Effector memory CD8-positive, alpha-beta T cell (primary cell): ENCODE results near the gene CADPS.

Source experiments
- ATAC-seq: fragments of 150-1000 bp; cut with Tn5 transposase; replicated peaks from 2 replicates; pipeline ENCODE4 v1.10.0; 2021; ENCODE audit warnings: mild to moderate bottlenecking, moderate library complexity
- DNase-seq, 3 experiments: peaks; one replicate each; pipeline ENCODE4 v3.0.0; 2021
- H3K27ac Mint-ChIP-seq, 2 donors: one replicate each; pipeline ENCODE4 v1.8.0; 2022; ENCODE audit warnings: mild to moderate bottlenecking in 2 of 2, mixed read lengths in 2 of 2, moderate library complexity in 2 of 2
- H3K27me3 Mint-ChIP-seq, 2 donors: one replicate each; pipeline ENCODE4 v1.8.0; 2022; ENCODE audit warnings: mixed read lengths in 2 of 2
- H3K36me3 Mint-ChIP-seq: one replicate; pipeline ENCODE4 v1.8.0; 2022; ENCODE audit warnings: mild to moderate bottlenecking, moderate library complexity, mixed read lengths; ENCODE audit not compliant: insufficient read depth
- H3K4me1 Mint-ChIP-seq, 2 donors: one replicate each; pipeline ENCODE4 v1.8.0; 2022; ENCODE audit warnings: low read depth in 2 of 2, mixed read lengths in 2 of 2
- H3K4me3 Mint-ChIP-seq, 2 donors: one replicate each; pipeline ENCODE4 v1.8.0; 2022; ENCODE audit warnings: mild to moderate bottlenecking in 2 of 2, mixed read lengths in 2 of 2, moderate library complexity in 2 of 2
- H3K9me3 Mint-ChIP-seq, 2 donors: one replicate each; pipeline ENCODE4 v1.8.0; 2022; ENCODE audit warnings: mixed read lengths in 2 of 2

CADPS gene

GRCh38 chr3:62732183-62732904, 142.9 kb downstream of the CADPS start:
- no peak for DNase-seq
- H3K4me3 Mint-ChIP-seq = no peak overlapping the region
- no peaks in the 10 kb centered on the region for H3K36me3 Mint-ChIP-seq
- no peaks in the 10 kb centered on the region for H3K27me3 Mint-ChIP-seq
- H3K4me1 Mint-ChIP-seq = no peaks in the 10 kb centered on the region
- ATAC-seq = no peak
- peaks cover 0 to 5% of the 10 kb centered on the region in 2 donors for H3K9me3 Mint-ChIP-seq
- no peak overlapping the region for H3K27ac Mint-ChIP-seq

- ATAC-seq (no peak), DNase-seq (no peak)
Observed at GRCh38 chr3:62727981-62728380, 147.2 kb downstream of the CADPS start.

GRCh38 chr3:62727536-62727935, 147.7 kb downstream of the CADPS start:
- H3K36me3 Mint-ChIP-seq = no peaks in the 10 kb centered on the region
- H3K4me3 Mint-ChIP-seq = no peak overlapping the region
- H3K27me3 Mint-ChIP-seq = no peaks in the 10 kb centered on the region
- peaks cover 0 to 6% of the 10 kb centered on the region in 2 donors for H3K9me3 Mint-ChIP-seq
- DNase-seq (no peak), ATAC-seq (no peak)
- H3K4me1 Mint-ChIP-seq = no peaks in the 10 kb centered on the region
- H3K27ac Mint-ChIP-seq = no peak overlapping the region

More at GRCh38 chr3:62727981-62728380, 147.2 kb downstream of the CADPS start:
- H3K4me3 Mint-ChIP-seq = no peak overlapping the region
- H3K27me3 Mint-ChIP-seq = no peaks in the 10 kb centered on the region
- no peaks in the 10 kb centered on the region for H3K4me1 Mint-ChIP-seq
- peaks cover 0 to 7% of the 10 kb centered on the region in 2 donors for H3K9me3 Mint-ChIP-seq
- H3K27ac Mint-ChIP-seq = no peak overlapping the region
- H3K36me3 Mint-ChIP-seq = no peaks in the 10 kb centered on the region

- Mint-ChIP-seq H3K4me1 (no peaks in the 10 kb centered on the region), H3K9me3 (peaks cover 0 to 6% of the 10 kb centered on the region in 2 donors), H3K27me3 (no peaks in the 10 kb centered on the region), H3K4me3 (no peak overlapping the region), H3K36me3 (no peaks in the 10 kb centered on the region), H3K27ac (no peak overlapping the region)
- no peak for DNase-seq
- no peak for ATAC-seq
Observed at GRCh38 chr3:62724503-62724902, 150.7 kb downstream of the CADPS start.

GRCh38 chr3:62723914-62724217, 151.3 kb downstream of the CADPS start:
- H3K9me3 Mint-ChIP-seq = peaks cover 0 to 5% of the 10 kb centered on the region in 2 donors
- no peaks in the 10 kb centered on the region for H3K4me1 Mint-ChIP-seq
- no peak overlapping the region for H3K27ac Mint-ChIP-seq
- no peak for DNase-seq
- no peaks in the 10 kb centered on the region for H3K27me3 Mint-ChIP-seq
- H3K4me3 Mint-ChIP-seq = no peak overlapping the region
- H3K36me3 Mint-ChIP-seq = no peaks in the 10 kb centered on the region
- no peak for ATAC-seq

GRCh38 chr3:62723166-62723913, 151.9 kb downstream of the CADPS start:
- Mint-ChIP-seq H3K4me1 (no peaks in the 10 kb centered on the region), H3K27me3 (no peaks in the 10 kb centered on the region), H3K27ac (no peak overlapping the region), H3K36me3 (no peaks in the 10 kb centered on the region), H3K9me3 (peaks cover 0 to 5% of the 10 kb centered on the region in 2 donors), H3K4me3 (no peak overlapping the region)
- no peak for ATAC-seq
- no peak for DNase-seq

GRCh38 chr3:62722344-62722743, 152.9 kb downstream of the CADPS start:
- no peaks in the 10 kb centered on the region for H3K27me3 Mint-ChIP-seq
- H3K36me3 Mint-ChIP-seq = no peaks in the 10 kb centered on the region
- no peak for ATAC-seq
- peaks cover 10% of the 10 kb centered on the region in 2 donors for H3K9me3 Mint-ChIP-seq
- H3K27ac Mint-ChIP-seq = no peak overlapping the region
- DNase-seq = no peak
- H3K4me1 Mint-ChIP-seq = no peaks in the 10 kb centered on the region
- no peak overlapping the region for H3K4me3 Mint-ChIP-seq

GRCh38 chr3:62718515-62719320, 156.5 kb downstream of the CADPS start:
- Mint-ChIP-seq H3K4me3 (no peak overlapping the region), H3K36me3 (no peaks in the 10 kb centered on the region), H3K27ac (no peak overlapping the region), H3K4me1 (no peaks in the 10 kb centered on the region), H3K27me3 (no peaks in the 10 kb centered on the region), H3K9me3 (peaks cover 8 to 13% of the 10 kb centered on the region in 2 donors)
- no peak for ATAC-seq
- no peak for DNase-seq

GRCh38 chr3:62718011-62718410, 157.2 kb downstream of the CADPS start:
- ATAC-seq (no peak), DNase-seq (no peak)
- no peak overlapping the region for H3K27ac Mint-ChIP-seq
- H3K9me3 Mint-ChIP-seq = peaks cover 8 to 13% of the 10 kb centered on the region in 2 donors
- no peaks in the 10 kb centered on the region for H3K4me1 Mint-ChIP-seq
- H3K4me3 Mint-ChIP-seq = no peak overlapping the region
- H3K36me3 Mint-ChIP-seq = no peaks in the 10 kb centered on the region
- no peaks in the 10 kb centered on the region for H3K27me3 Mint-ChIP-seq

- Mint-ChIP-seq H3K27ac (no peak overlapping the region), H3K4me3 (no peak overlapping the region), H3K36me3 (no peaks in the 10 kb centered on the region), H3K4me1 (no peaks in the 10 kb centered on the region), H3K27me3 (no peaks in the 10 kb centered on the region), H3K9me3 (peaks cover 3 to 7% of the 10 kb centered on the region in 2 donors)
- no peak for ATAC-seq
- no peak for DNase-seq
Observed at GRCh38 chr3:62712746-62713145, 162.5 kb downstream of the CADPS start.

- H3K4me1 Mint-ChIP-seq = no peaks in the 10 kb centered on the region
- no peaks in the 10 kb centered on the region for H3K36me3 Mint-ChIP-seq
- no peak overlapping the region for H3K27ac Mint-ChIP-seq
- DNase-seq (no peak), ATAC-seq (no peak)
- no peak overlapping the region for H3K4me3 Mint-ChIP-seq
- H3K27me3 Mint-ChIP-seq = no peaks in the 10 kb centered on the region
- peaks cover 0 to under 1% of the 10 kb centered on the region in 2 donors for H3K9me3 Mint-ChIP-seq
Observed at GRCh38 chr3:62710751-62711150, 164.5 kb downstream of the CADPS start.

- H3K9me3 Mint-ChIP-seq = peaks cover 0 to 2% of the 10 kb centered on the region in 2 donors
- DNase-seq (no peak), ATAC-seq (no peak)
- no peak overlapping the region for H3K4me3 Mint-ChIP-seq
- H3K4me1 Mint-ChIP-seq = no peaks in the 10 kb centered on the region
- H3K36me3 Mint-ChIP-seq = no peaks in the 10 kb centered on the region
- H3K27me3 Mint-ChIP-seq = no peaks in the 10 kb centered on the region
- H3K27ac Mint-ChIP-seq = no peak overlapping the region
Observed at GRCh38 chr3:62708638-62709373, 166.4 kb downstream of the CADPS start.

- Mint-ChIP-seq H3K27me3 (no peaks in the 10 kb centered on the region), H3K9me3 (peaks cover 0 to 4% of the 10 kb centered on the region in 2 donors), H3K4me1 (no peaks in the 10 kb centered on the region), H3K4me3 (no peak overlapping the region), H3K27ac (no peak overlapping the region), H3K36me3 (no peaks in the 10 kb centered on the region)
- DNase-seq = no peak
- no peak for ATAC-seq
Observed at GRCh38 chr3:62705721-62706120, 169.5 kb downstream of the CADPS start.
